BE2C (cell line): Measurements from ENCODE around the gene ESYT1.

Experiments
- DNase-seq: peaks from one replicate; pipeline ENCODE4 v3.0.0-alpha.2; 2020
- H3K27me3 ChIP-seq: fragments of 250-450 bp; sonication (Bioruptor Pico); 2 replicates; pipeline ENCODE4 v1.5.1; 2020; ENCODE audit warnings: mild to moderate bottlenecking
- H3K36me3 ChIP-seq: fragments of 250-450 bp; sonication (Bioruptor Pico); 2 replicates; pipeline ENCODE4 v1.5.1; 2020; ENCODE audit warnings: mild to moderate bottlenecking
- H3K4me1 ChIP-seq: fragments of 250-450 bp; sonication (Bioruptor Pico); 2 replicates; pipeline ENCODE4 v1.5.1; 2020
- H3K4me3 ChIP-seq: 2 replicates; pipeline ENCODE4 v1.5.1; 2011; ENCODE audit warnings: low read depth, low read length
- H3K9me3 ChIP-seq: fragments of 250-450 bp; sonication (Bioruptor Pico); 2 replicates; pipeline ENCODE4 v1.5.1; 2020
- TF ChIP-seq, protein P1 (sequence below): IDR thresholded peaks from 2 replicates; pipeline ENCODE4 v1.5.1; 2012; ENCODE audit warnings: mild to moderate bottlenecking, low read depth, low read length

Gene ESYT1

DNA sequence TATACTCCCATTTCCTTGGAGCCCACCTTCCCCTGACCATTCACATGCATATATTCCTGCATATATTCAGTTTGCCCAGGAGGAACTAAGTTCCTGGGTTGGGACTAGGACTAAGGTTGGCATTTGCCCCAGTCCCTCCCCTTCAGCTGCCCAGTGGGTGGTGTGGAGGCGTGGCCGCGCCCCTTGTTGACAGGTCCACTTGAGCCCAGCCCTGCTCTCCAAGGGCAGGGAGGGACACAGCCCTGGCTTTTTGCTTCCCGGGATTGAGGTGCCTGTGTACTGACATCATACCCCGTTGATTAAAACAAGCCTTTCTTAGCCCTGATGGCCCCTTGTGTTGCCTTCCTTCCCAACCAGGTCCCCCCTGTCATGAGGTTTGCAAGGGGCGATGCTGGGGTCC lies 40.8 kb upstream of the ESYT1 start:
- Histone ChIP-seq H3K36me3 (no peaks in the 10 kb centered on the region), H3K9me3 (no peaks in the 10 kb centered on the region), H3K4me3 (no peak overlapping the region), H3K4me1 (no peaks in the 10 kb centered on the region), H3K27me3 (no peaks in the 10 kb centered on the region)
- TF ChIP-seq, protein P1, sequence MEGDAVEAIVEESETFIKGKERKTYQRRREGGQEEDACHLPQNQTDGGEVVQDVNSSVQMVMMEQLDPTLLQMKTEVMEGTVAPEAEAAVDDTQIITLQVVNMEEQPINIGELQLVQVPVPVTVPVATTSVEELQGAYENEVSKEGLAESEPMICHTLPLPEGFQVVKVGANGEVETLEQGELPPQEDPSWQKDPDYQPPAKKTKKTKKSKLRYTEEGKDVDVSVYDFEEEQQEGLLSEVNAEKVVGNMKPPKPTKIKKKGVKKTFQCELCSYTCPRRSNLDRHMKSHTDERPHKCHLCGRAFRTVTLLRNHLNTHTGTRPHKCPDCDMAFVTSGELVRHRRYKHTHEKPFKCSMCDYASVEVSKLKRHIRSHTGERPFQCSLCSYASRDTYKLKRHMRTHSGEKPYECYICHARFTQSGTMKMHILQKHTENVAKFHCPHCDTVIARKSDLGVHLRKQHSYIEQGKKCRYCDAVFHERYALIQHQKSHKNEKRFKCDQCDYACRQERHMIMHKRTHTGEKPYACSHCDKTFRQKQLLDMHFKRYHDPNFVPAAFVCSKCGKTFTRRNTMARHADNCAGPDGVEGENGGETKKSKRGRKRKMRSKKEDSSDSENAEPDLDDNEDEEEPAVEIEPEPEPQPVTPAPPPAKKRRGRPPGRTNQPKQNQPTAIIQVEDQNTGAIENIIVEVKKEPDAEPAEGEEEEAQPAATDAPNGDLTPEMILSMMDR: no peak
- DNase-seq: no peak

DNA sequence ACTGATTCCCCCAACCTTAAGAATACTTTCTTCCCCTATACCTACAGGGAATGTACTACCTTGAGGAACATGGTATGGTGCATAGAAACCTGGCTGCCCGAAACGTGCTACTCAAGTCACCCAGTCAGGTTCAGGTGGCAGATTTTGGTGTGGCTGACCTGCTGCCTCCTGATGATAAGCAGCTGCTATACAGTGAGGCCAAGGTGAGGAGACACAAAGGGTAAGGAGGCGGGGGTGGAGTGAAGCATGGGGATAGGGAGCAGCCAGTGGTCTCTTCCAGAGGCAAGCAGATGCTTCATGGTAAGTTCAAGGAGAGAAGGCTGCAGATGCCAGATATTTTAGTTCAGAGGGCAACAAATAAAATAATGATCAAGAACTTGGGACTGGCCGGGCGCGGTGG lies 30.3 kb upstream of the ESYT1 start:
- H3K9me3 ChIP-seq: no peaks in the 10 kb centered on the region
- no peaks in the 10 kb centered on the region for H3K4me1 ChIP-seq
- peaks cover 39% of the 10 kb centered on the region for H3K27me3 ChIP-seq
- TF ChIP-seq, protein P1: no peak
- H3K36me3 ChIP-seq: no peaks in the 10 kb centered on the region
- no peak for DNase-seq
- H3K4me3 ChIP-seq: no peak overlapping the region

DNA sequence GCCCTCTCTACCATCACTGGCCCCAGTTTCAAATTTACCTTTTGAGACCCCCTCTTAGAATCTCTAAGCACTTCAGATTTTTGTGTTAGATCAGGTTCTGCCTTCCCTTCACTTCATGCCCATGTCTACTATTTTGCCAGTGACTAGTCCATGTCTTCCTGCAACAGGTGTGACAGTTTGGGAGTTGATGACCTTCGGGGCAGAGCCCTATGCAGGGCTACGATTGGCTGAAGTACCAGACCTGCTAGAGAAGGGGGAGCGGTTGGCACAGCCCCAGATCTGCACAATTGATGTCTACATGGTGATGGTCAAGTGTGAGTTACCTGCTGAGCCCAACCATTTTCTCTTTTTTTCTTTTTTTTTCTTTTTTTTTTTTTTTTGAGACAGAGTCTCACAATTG lies 29.5 kb upstream of the ESYT1 start:
- Histone ChIP-seq H3K9me3 (no peaks in the 10 kb centered on the region), H3K36me3 (no peaks in the 10 kb centered on the region), H3K4me1 (no peaks in the 10 kb centered on the region), H3K4me3 (no peak overlapping the region), H3K27me3 (peaks cover 39% of the 10 kb centered on the region)
- no peak for DNase-seq
- TF ChIP-seq, protein P1: no peak

DNA sequence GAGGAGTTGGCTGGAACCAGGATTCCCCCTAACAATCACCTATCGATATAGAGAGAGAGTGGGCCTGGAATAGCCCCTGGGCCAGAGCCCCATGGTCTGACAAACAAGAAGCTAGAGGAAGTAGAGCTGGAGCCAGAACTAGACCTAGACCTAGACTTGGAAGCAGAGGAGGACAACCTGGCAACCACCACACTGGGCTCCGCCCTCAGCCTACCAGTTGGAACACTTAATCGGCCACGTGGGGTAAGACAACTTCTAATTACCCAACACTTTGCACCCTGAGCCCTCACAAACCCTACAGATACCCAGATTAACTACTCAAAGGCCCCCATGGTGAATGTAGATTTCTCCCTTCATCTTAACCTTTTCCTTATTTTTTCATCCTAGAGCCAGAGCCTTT lies 28.3 kb upstream of the ESYT1 start:
- peaks cover 38% of the 10 kb centered on the region for H3K27me3 ChIP-seq
- no peak overlapping the region for H3K4me3 ChIP-seq
- no peaks in the 10 kb centered on the region for H3K4me1 ChIP-seq
- no peak for DNase-seq
- no peaks in the 10 kb centered on the region for H3K9me3 ChIP-seq
- H3K36me3 ChIP-seq: no peaks in the 10 kb centered on the region
- TF ChIP-seq, protein P1: no peak

DNA sequence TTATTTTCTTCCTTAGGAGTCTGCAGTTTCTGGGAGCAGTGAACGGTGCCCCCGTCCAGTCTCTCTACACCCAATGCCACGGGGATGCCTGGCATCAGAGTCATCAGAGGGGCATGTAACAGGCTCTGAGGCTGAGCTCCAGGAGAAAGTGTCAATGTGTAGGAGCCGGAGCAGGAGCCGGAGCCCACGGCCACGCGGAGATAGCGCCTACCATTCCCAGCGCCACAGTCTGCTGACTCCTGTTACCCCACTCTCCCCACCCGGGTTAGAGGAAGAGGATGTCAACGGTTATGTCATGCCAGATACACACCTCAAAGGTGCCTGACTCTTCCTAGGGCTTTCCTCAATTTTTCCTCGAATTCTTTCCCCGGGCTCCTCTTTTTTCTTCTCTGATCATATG lies 27.0 kb upstream of the ESYT1 start:
- DNase-seq: no peak
- no peaks in the 10 kb centered on the region for H3K9me3 ChIP-seq
- peaks cover 26% of the 10 kb centered on the region for H3K27me3 ChIP-seq
- H3K4me3 ChIP-seq: no peak overlapping the region
- H3K4me1 ChIP-seq: no peaks in the 10 kb centered on the region
- TF ChIP-seq, protein P1: no peak
- peaks cover 9% of the 10 kb centered on the region for H3K36me3 ChIP-seq

DNA sequence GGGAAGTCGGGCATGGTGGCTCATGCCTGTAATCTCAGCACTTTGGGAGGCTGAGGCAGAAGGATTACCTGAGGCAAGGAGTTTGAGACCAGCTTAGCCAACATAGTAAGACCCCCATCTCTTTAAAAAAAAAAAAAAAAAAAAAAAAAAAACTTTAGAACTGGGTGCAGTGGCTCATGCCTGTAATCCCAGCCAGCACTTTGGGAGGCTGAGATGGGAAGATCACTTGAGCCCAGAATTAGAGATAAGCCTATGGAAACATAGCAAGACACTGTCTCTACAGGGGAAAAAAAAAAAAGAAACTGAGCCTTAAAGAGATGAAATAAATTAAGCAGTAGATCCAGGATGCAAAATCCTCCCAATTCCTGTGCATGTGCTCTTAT lies 25.4 kb upstream of the ESYT1 start:
- DNase-seq: no peak
- H3K4me3 ChIP-seq: no peak overlapping the region
- TF ChIP-seq, protein P1: no peak
- peaks cover 26% of the 10 kb centered on the region for H3K36me3 ChIP-seq
- no peaks in the 10 kb centered on the region for H3K9me3 ChIP-seq
- H3K4me1 ChIP-seq: no peaks in the 10 kb centered on the region
- peaks cover 9% of the 10 kb centered on the region for H3K27me3 ChIP-seq
